Spleen (tissue), 7 donors: ENCODE measurements around the gene PRPF38A.

Source experiments
- POLR2AphosphoS5 ChIP-seq, 3 donors: sonication (generic); formaldehyde crosslinking; IDR thresholded peaks; one replicate each; pipeline ENCODE4 v1.5.1; 2017; ENCODE audit warnings: antibody characterized with exemption in 3 of 3
- TF ChIP-seq, protein P1 (sequence below), 11 experiments: fragments of 200-600 bp in 7 of 11; fragments of 450-650 bp in 4 of 11; sonication (generic) in 4 of 11; IDR thresholded peaks in 8 of 11; conservative IDR thresholded peaks in 3 of 11; 1 replicate in 7 of 11; 2 replicates in 4 of 11; pipeline versions ENCODE4 v1.4.0 to v1.8.0; 2016 to 2021; ENCODE audit warnings: antibody characterized with exemption in 11 of 11, inconsistent platforms in 4 of 11, mild to moderate bottlenecking in 1 of 11
- donor health status: DM: no; HTN: no; CAD: no; lungs with moderate emphysema.
- donor health status: DM: no; HTN: no; CAD: no.
- donor health status: DM: no; HTN: no; CAD: no.

DNA sequence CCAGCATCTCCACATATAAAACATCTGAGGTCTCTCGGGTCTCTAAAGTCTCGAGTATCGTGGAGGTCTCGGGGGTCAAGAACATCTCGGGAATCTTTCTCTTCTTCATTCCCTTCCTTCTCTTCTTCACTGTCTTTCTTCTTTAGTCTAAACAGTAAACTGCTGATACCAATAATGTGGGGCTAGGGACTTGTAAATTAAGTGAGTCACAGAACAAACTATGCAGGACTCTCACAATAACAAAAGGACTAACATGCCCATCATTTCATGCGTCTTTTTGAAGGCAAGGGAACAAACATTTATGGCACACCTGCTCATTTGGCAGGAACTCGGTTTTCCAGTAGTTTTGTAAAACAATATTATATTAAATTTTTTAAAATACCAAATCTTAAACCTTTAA is 32.4 kb downstream of the PRPF38A start:
- TF ChIP-seq, protein P1, sequence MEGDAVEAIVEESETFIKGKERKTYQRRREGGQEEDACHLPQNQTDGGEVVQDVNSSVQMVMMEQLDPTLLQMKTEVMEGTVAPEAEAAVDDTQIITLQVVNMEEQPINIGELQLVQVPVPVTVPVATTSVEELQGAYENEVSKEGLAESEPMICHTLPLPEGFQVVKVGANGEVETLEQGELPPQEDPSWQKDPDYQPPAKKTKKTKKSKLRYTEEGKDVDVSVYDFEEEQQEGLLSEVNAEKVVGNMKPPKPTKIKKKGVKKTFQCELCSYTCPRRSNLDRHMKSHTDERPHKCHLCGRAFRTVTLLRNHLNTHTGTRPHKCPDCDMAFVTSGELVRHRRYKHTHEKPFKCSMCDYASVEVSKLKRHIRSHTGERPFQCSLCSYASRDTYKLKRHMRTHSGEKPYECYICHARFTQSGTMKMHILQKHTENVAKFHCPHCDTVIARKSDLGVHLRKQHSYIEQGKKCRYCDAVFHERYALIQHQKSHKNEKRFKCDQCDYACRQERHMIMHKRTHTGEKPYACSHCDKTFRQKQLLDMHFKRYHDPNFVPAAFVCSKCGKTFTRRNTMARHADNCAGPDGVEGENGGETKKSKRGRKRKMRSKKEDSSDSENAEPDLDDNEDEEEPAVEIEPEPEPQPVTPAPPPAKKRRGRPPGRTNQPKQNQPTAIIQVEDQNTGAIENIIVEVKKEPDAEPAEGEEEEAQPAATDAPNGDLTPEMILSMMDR (IDR thresholded peaks at IDR 0.05 in 8 of 11, conservative IDR thresholded peaks at IDR 0.05 in 3 of 11) = no peak
- TF ChIP-seq POLR2AphosphoS5 (IDR thresholded peaks at IDR 0.05) = no peak
